Measurements from ENCODE around the gene GNG11. TPM values are rescaled to one million over a fixed set of nuclear protein-coding genes. Genes with fewer than 3 reads are reported as not detected.

The GNG11 gene
- total RNA-seq, 1 donor from 2014 or later, result not detected

DNA sequence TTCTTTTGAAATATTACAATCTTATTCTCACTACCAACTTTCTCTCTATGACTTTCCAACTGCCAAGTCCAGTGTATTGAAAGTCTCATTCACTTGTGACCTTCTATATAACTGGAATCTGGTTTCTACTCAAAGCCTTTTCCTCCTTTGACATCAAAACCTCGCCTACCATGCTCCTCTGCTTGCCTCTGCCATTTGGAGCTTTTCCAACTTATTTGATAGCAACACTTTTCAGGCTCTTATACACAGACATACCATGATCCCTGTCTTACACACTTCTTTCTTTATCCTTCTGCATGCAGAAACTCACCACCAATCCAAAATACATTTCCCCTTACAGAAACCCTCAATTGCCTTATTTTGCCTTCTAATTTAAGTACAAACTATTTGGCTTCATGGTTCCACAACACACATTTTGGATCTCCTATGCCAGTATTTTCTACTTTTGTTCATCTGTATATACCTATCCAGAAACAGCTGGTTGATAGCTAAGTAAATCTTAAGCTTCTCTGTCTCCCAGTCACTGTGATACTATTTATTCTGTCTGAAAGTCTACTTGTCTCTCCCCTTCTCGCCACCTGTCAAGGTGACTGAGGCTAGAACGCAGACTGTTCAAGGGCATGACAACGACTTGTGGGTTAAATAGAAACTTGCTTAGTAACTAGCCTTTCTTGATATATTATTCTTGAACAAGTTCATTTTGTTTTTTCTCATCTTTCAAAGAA lies 22.4 kb downstream of the GNG11 start:
- DNase-seq (ENCODE audit: low spot score), result no peak
- H3K36me3 Mint-ChIP-seq (ENCODE audit: low read depth), result no peaks in the 10 kb centered on the region
- H3K27ac Mint-ChIP-seq, result no peak overlapping the region
- no peaks in the 10 kb centered on the region for H3K27me3 Mint-ChIP-seq (ENCODE audit: insufficient read depth)
- H3K4me1 Mint-ChIP-seq (ENCODE audit: low read depth), result no peaks in the 10 kb centered on the region
- intact Hi-C loops (cut with micrococcal nuclease), result no loop called here
- no peaks in the 10 kb centered on the region for H3K9me3 Mint-ChIP-seq
- no peak overlapping the region for H3K4me3 Mint-ChIP-seq

DNA sequence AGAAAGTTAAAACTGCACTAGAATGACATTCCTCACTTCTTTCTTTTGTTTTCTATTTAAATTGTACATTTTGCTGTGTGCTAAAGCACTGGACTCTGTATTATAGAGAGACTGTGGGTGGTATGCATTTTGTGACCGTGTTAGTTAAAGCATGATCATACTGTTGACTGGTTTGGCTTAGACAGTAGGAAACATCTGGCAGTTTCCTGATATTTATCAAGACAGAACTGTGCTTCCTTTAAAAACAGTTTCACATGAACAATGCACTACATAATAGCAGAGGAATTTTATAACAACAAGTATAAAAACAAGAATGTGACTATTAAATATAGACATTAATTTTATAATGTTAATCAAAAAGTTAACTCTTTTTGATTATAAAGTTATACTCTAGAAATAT lies 23.1 kb downstream of the GNG11 start:
- intact Hi-C loops (cut with micrococcal nuclease), result no loop called here

DNA sequence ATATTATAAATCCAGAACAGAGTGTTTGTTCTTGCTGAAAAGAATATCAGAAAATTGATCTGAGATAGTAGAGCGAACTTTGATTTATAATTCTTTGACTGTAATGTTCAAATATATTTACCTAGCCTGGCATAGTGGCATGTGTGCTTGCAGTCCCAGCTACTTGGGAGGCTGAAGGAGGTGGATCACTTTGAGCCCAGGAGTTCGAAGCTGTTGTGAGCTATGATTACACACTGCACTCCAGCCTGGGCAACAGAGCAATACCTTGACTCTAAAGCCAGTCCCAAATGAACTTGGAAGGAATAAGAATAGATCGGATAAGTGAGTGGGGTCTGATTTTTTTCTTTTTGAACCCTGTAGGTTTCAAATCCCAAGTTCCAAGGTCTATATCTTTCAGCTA lies 23.5 kb downstream of the GNG11 start:
- H3K27ac Mint-ChIP-seq, result no peak overlapping the region
- no peaks in the 10 kb centered on the region for H3K9me3 Mint-ChIP-seq
- no peaks in the 10 kb centered on the region for H3K36me3 Mint-ChIP-seq (ENCODE audit: low read depth)
- H3K4me3 Mint-ChIP-seq, result no peak overlapping the region
- intact Hi-C loops (cut with micrococcal nuclease), result no loop called here
- H3K4me1 Mint-ChIP-seq (ENCODE audit: low read depth), result no peaks in the 10 kb centered on the region
- no peaks in the 10 kb centered on the region for H3K27me3 Mint-ChIP-seq (ENCODE audit: insufficient read depth)
- DNase-seq (ENCODE audit: low spot score), result no peak

More for the DNA sequence above, 23.1 kb downstream of the GNG11 start:
- no peak for DNase-seq (ENCODE audit: low spot score)
- Mint-ChIP-seq H3K4me1 (ENCODE audit: low read depth) (no peaks in the 10 kb centered on the region), H3K4me3 (no peak overlapping the region), H3K9me3 (no peaks in the 10 kb centered on the region), H3K27ac (no peak overlapping the region), H3K36me3 (ENCODE audit: low read depth) (no peaks in the 10 kb centered on the region), H3K27me3 (ENCODE audit: insufficient read depth) (no peaks in the 10 kb centered on the region)

DNA sequence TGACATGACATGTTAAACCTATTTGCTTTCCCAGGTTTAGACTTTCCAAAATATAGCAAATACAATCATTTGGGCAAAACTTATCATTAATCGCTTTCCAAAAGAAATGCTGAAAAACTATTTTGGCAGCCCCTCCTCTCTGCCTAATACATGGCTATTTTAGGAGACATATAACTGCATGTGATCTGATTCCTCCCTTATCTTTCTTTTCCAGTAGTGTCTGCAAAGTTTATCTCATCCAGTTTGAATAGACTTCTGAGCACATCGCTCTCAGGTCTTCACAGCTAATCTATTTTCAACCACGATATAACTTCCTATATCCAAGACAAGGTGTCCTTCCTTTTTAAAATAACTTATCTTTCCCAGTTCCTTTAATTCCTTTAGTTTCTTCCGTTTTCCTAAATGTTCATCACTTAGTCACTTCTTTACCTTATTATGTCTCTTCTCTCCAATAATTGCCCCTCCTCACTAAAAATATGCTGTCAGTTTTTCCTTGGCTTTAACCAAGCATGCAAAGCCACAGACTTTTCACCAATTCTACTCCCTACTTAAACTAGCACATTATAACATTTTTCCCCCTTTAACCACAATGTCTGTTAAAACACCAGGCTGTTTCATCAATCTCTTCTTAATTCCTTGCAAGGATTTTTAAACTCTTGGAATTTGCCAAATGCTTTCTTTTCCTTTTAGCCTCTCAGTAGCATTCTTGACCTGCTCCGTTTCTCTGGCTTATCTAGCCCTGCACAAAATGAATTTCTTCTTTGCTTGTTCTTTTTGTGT lies 24.4 kb downstream of the GNG11 start:
- no peak overlapping the region for H3K27ac Mint-ChIP-seq
- H3K36me3 Mint-ChIP-seq (ENCODE audit: low read depth), result no peaks in the 10 kb centered on the region
- H3K27me3 Mint-ChIP-seq (ENCODE audit: insufficient read depth), result no peaks in the 10 kb centered on the region
- no peaks in the 10 kb centered on the region for H3K4me1 Mint-ChIP-seq (ENCODE audit: low read depth)
- intact Hi-C loops (cut with micrococcal nuclease), result no loop called here
- DNase-seq (ENCODE audit: low spot score), result no peak
- H3K9me3 Mint-ChIP-seq, result no peaks in the 10 kb centered on the region
- H3K4me3 Mint-ChIP-seq, result no peak overlapping the region

GRCh38 chr7:93948106-93948505 lies 26.6 kb downstream of the GNG11 start:
- Mint-ChIP-seq H3K36me3 (ENCODE audit: low read depth) (no peaks in the 10 kb centered on the region), H3K27ac (no peak overlapping the region), H3K9me3 (no peaks in the 10 kb centered on the region), H3K4me1 (ENCODE audit: low read depth) (no peaks in the 10 kb centered on the region), H3K4me3 (no peak overlapping the region), H3K27me3 (ENCODE audit: insufficient read depth) (no peaks in the 10 kb centered on the region)
- no peak for DNase-seq (ENCODE audit: low spot score)
- intact Hi-C loops (cut with micrococcal nuclease), result no loop called here

DNA sequence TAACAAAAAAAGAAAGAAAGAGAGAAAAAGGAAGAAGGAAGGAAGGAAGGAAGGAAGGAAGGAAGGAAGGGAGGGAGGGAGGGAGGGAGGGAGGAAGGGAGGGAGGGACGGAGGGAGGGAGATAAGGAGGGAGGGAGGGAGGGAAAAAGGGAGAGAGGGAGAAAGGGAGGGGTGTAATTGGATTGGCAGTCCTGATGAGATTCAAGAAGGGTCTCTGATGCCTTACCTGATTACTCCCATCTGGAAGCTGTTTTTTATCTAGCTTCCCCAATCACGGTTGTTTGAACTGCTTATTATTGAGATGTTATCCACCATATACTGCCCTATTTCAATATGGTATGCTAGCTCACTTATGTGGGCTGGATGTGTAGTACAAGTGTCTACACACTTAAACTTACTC lies 27.3 kb downstream of the GNG11 start:
- intact Hi-C loops (cut with micrococcal nuclease), result no loop called here

GRCh38 chr7:93949423-93949822 lies 27.9 kb downstream of the GNG11 start:
- Mint-ChIP-seq H3K4me1 (ENCODE audit: low read depth) (no peaks in the 10 kb centered on the region), H3K4me3 (no peak overlapping the region), H3K9me3 (no peaks in the 10 kb centered on the region), H3K27ac (no peak overlapping the region), H3K36me3 (ENCODE audit: low read depth) (no peaks in the 10 kb centered on the region), H3K27me3 (ENCODE audit: insufficient read depth) (no peaks in the 10 kb centered on the region)
- intact Hi-C loops (cut with micrococcal nuclease), result no loop called here
- DNase-seq (ENCODE audit: low spot score), result no peak

More for the DNA sequence above, 27.3 kb downstream of the GNG11 start:
- Mint-ChIP-seq H3K27ac (no peak overlapping the region), H3K27me3 (ENCODE audit: insufficient read depth) (no peaks in the 10 kb centered on the region), H3K9me3 (no peaks in the 10 kb centered on the region), H3K36me3 (ENCODE audit: low read depth) (no peaks in the 10 kb centered on the region), H3K4me3 (no peak overlapping the region), H3K4me1 (ENCODE audit: low read depth) (no peaks in the 10 kb centered on the region)
- DNase-seq (ENCODE audit: low spot score), result no peak

GRCh38 chr7:93955304-93955703 lies 33.8 kb downstream of the GNG11 start:
- no peaks in the 10 kb centered on the region for H3K9me3 Mint-ChIP-seq
- no peak overlapping the region for H3K4me3 Mint-ChIP-seq
- intact Hi-C loops (cut with micrococcal nuclease), result no loop called here
- H3K36me3 Mint-ChIP-seq (ENCODE audit: low read depth), result no peaks in the 10 kb centered on the region
- no peaks in the 10 kb centered on the region for H3K27me3 Mint-ChIP-seq (ENCODE audit: insufficient read depth)
- H3K27ac Mint-ChIP-seq, result no peak overlapping the region
- no peaks in the 10 kb centered on the region for H3K4me1 Mint-ChIP-seq (ENCODE audit: low read depth)
- no peak for DNase-seq (ENCODE audit: low spot score)

GRCh38 chr7:93957767-93958166 lies 36.2 kb downstream of the GNG11 start:
- Mint-ChIP-seq H3K9me3 (no peaks in the 10 kb centered on the region), H3K4me3 (no peak overlapping the region), H3K27ac (no peak overlapping the region), H3K36me3 (ENCODE audit: low read depth) (no peaks in the 10 kb centered on the region), H3K27me3 (ENCODE audit: insufficient read depth) (no peaks in the 10 kb centered on the region), H3K4me1 (ENCODE audit: low read depth) (no peaks in the 10 kb centered on the region)
- intact Hi-C loops (cut with micrococcal nuclease), result no loop called here
- DNase-seq (ENCODE audit: low spot score), result no peak

GRCh38 chr7:93958216-93958615 lies 36.7 kb downstream of the GNG11 start:
- Mint-ChIP-seq H3K27ac (no peak overlapping the region), H3K27me3 (ENCODE audit: insufficient read depth) (no peaks in the 10 kb centered on the region), H3K36me3 (ENCODE audit: low read depth) (no peaks in the 10 kb centered on the region), H3K4me3 (no peak overlapping the region), H3K9me3 (no peaks in the 10 kb centered on the region), H3K4me1 (ENCODE audit: low read depth) (no peaks in the 10 kb centered on the region)
- DNase-seq (ENCODE audit: low spot score), result no peak
- intact Hi-C loops (cut with micrococcal nuclease), result no loop called here

GRCh38 chr7:93958651-93959050 lies 37.1 kb downstream of the GNG11 start:
- DNase-seq (ENCODE audit: low spot score), result no peak
- no peak overlapping the region for H3K27ac Mint-ChIP-seq
- intact Hi-C loops (cut with micrococcal nuclease), result no loop called here

GRCh38 chr7:93960986-93961385 lies 39.5 kb downstream of the GNG11 start:
- Mint-ChIP-seq H3K36me3 (ENCODE audit: low read depth) (no peaks in the 10 kb centered on the region), H3K27ac (no peak overlapping the region), H3K4me1 (ENCODE audit: low read depth) (no peaks in the 10 kb centered on the region), H3K4me3 (no peak overlapping the region), H3K9me3 (no peaks in the 10 kb centered on the region), H3K27me3 (ENCODE audit: insufficient read depth) (peaks cover 2% of the 10 kb centered on the region)
- no peak for DNase-seq (ENCODE audit: low spot score)
- intact Hi-C loops (cut with micrococcal nuclease), result no loop called here

More at GRCh38 chr7:93958651-93959050, 37.1 kb downstream of the GNG11 start:
- H3K36me3 Mint-ChIP-seq (ENCODE audit: low read depth), result no peaks in the 10 kb centered on the region
- no peaks in the 10 kb centered on the region for H3K4me1 Mint-ChIP-seq (ENCODE audit: low read depth)
- no peaks in the 10 kb centered on the region for H3K9me3 Mint-ChIP-seq
- no peak overlapping the region for H3K4me3 Mint-ChIP-seq
- H3K27me3 Mint-ChIP-seq (ENCODE audit: insufficient read depth), result no peaks in the 10 kb centered on the region

DNA sequence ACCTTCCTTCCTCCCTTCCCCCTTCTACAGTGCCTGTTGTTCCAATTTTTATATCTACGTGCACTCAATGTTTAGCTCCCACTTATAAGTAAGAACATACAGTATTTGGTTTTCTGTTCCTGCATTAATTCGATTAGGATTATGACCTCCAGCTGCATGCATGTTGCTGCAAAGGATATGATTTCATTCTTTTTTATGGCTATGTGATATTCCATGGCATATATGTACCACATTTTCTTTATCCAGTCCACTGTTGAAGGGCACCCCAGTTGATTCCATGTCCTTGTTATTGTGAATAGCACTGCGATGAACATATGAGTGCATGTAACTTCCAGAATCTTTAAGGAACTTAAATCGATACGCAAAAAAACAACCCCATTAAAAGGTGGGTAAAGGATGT lies 42.7 kb downstream of the GNG11 start:
- Mint-ChIP-seq H3K9me3 (no peaks in the 10 kb centered on the region), H3K4me1 (ENCODE audit: low read depth) (no peaks in the 10 kb centered on the region), H3K36me3 (ENCODE audit: low read depth) (no peaks in the 10 kb centered on the region), H3K27me3 (ENCODE audit: insufficient read depth) (peaks cover 2% of the 10 kb centered on the region), H3K27ac (no peak overlapping the region), H3K4me3 (no peak overlapping the region)
- no peak for DNase-seq (ENCODE audit: low spot score)
- intact Hi-C loops (cut with micrococcal nuclease), result no loop called here

Measured in activated T-helper 1 cell treated with anti-CD3 and anti-CD28 coated beads, Interleukin-12 subunit alpha, Interleukin-12 subunit beta, Interleukin-2, Interleukin-4 antibody, amounts not matched to agents 30 ng/mL and 10 ng/mL and 1 ng/mL, durations not matched to agents 14 hours and 24 hours and 36 hours (primary cell).